Astrocyte (in vitro differentiated cells and primary cell): ENCODE data around the gene KANK2.

Experiments used
- EZH2 ChIP-seq: IDR thresholded peaks from 2 replicates; pipeline ENCODE4 v1.6.1; 2012; ENCODE audit warnings: mild to moderate bottlenecking, low read length, inconsistent platforms; ENCODE audit not compliant: insufficient read depth
- TF ChIP-seq, protein P1 (sequence below): IDR thresholded peaks from 2 replicates; pipeline ENCODE4 v1.5.1; 2011; ENCODE audit warnings: low read depth, mild to moderate bottlenecking, inconsistent platforms, low read length, moderate library complexity; ENCODE audit not compliant: insufficient read depth

DNA sequence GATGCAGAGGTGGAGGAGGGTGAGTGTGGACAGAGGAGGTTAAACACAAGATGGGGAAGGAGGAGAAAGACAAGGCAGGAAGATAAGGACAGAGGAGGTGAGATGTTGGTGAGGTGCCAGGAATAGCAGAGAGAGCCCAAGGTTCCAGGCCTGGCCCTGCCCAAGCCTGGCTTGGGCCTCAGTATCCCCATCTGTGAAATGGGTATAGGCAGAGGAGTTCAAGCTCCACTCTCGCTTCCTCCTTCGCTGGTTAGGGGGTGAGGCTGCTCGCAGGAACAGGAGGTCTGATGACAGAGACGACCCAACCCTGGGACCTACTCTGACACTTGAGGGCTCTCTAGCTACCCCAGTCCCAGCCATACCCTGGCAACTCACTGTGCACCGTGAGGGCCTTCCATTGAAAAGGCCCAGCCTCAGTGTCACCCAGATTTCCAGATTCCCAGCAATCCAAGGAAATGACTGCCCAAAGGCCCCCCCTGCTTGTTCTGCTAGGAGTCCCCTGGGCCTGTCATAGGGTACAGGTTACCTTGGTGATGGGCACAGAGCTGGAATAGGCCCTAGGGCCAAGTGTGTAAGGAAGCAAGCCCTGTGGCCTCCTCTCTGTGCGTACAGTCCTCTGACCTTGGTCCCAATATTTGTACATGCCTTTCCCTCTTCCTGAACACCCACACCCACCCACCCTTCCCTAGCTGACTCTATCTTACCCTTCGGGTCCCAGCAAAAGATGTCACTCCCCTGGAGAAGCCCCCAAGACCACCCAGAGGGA, 33.5 kb upstream of the KANK2 start:
- TF ChIP-seq, protein P1, sequence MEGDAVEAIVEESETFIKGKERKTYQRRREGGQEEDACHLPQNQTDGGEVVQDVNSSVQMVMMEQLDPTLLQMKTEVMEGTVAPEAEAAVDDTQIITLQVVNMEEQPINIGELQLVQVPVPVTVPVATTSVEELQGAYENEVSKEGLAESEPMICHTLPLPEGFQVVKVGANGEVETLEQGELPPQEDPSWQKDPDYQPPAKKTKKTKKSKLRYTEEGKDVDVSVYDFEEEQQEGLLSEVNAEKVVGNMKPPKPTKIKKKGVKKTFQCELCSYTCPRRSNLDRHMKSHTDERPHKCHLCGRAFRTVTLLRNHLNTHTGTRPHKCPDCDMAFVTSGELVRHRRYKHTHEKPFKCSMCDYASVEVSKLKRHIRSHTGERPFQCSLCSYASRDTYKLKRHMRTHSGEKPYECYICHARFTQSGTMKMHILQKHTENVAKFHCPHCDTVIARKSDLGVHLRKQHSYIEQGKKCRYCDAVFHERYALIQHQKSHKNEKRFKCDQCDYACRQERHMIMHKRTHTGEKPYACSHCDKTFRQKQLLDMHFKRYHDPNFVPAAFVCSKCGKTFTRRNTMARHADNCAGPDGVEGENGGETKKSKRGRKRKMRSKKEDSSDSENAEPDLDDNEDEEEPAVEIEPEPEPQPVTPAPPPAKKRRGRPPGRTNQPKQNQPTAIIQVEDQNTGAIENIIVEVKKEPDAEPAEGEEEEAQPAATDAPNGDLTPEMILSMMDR, result no peak
- no peak for TF ChIP-seq EZH2
